ENCODE data around the gene WNK4. TPM values are rescaled to one million over a fixed set of nuclear protein-coding genes. Genes with fewer than 3 reads are reported as not detected.

The WNK4 gene
- total and polyA plus RNA-seq, 10 of the 15 experiments (the other 5 are each of a cell fraction or from before 2014, with no cell fraction given): 0.06 to 0.29 (median 0.13) TPM; not detected in 5

DNA sequence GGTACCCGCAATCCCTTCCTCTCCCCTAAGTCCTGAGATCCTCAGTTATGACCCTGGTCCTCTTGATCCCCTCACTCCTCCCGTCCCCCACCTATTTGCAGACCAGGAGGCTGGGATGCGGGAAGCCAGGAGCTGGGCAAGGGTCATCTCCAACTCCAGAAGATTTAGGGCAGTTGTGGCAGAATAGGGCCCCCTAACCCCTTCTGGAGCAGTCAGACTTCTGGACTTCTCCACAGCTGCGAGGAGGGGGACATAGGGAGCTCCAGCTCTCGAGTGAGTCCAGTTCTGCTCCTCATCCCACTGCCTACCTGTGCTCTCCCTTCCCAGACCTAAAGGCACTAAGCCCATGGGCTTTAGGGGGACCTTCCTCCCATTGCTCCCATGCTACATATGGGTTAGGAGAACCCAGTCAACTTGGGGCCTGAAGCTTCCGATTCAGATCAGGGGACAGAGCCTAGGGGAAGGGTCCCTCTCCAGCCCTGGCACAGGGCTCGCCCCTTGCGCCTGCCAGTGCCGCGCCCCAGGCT, 1.3 kb downstream of the WNK4 start:
- no peak overlapping the region for H3K27ac ChIP-seq (ENCODE audit: control insufficient read depth, insufficient read depth)
- no peak overlapping the region for H3K4me3 ChIP-seq

More for the DNA sequence above, 1.3 kb downstream of the WNK4 start:
- H3K4me2 ChIP-seq (ENCODE audit: control insufficient read depth, insufficient read depth): no peak overlapping the region
- ATAC-seq (no peak; the same call in 2 of the 3 replicates), DNase-seq (ENCODE audit: low read depth, low spot score) (no peak), FAIRE-seq (no peak)
- intact Hi-C loops (cut with micrococcal nuclease; ENCODE audit: unreplicated experiment) (no loop called here), in situ Hi-C loops (cut with MboI) (no loop called here)
- peaks cover 7 to 21% of the 10 kb centered on the region in 2 experiments for H3K27me3 ChIP-seq (replicated peaks in 1 of 2; ENCODE audit: control insufficient read depth in 2 of 2, insufficient read depth in 2 of 2, low read length in 1 of 2)
- H4K20me1 ChIP-seq (ENCODE audit: control insufficient read depth, insufficient read depth): no peaks in the 10 kb centered on the region; the same call in 1 of the 2 replicates
- H3K9me3 ChIP-seq (replicated peaks; ENCODE audit: control insufficient read depth, insufficient read depth, low read length): no peaks in the 10 kb centered on the region; the same call in 2 of the 3 replicates
- TF ChIP-seq BACH1 (IDR thresholded peaks at IDR 0.05; ENCODE audit: borderline replicate concordance) (no peak), YBX1 (IDR thresholded peaks at IDR 0.05) (no peak), SUZ12 (IDR thresholded peaks at IDR 0.05; ENCODE audit: unreplicated experiment) (no peak), POLR2AphosphoS2 (IDR thresholded peaks at IDR 0.05; ENCODE audit: low read depth, low read length) (no peak), BMI1 (IDR thresholded peaks at IDR 0.05; ENCODE audit: borderline replicate concordance) (no peak), CREB1 (IDR thresholded peaks at IDR 0.05; ENCODE audit: low read depth) (no peak), SMAD1 (IDR thresholded peaks at IDR 0.05; ENCODE audit: low read depth, partially characterized antibody) (no peak)
- TF ChIP-seq, protein P1, sequence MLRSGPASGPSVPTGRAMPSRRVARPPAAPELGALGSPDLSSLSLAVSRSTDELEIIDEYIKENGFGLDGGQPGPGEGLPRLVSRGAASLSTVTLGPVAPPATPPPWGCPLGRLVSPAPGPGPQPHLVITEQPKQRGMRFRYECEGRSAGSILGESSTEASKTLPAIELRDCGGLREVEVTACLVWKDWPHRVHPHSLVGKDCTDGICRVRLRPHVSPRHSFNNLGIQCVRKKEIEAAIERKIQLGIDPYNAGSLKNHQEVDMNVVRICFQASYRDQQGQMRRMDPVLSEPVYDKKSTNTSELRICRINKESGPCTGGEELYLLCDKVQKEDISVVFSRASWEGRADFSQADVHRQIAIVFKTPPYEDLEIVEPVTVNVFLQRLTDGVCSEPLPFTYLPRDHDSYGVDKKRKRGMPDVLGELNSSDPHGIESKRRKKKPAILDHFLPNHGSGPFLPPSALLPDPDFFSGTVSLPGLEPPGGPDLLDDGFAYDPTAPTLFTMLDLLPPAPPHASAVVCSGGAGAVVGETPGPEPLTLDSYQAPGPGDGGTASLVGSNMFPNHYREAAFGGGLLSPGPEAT (IDR thresholded peaks at IDR 0.05; ENCODE audit: low read depth): no peak
- TF ChIP-seq, protein P2, sequence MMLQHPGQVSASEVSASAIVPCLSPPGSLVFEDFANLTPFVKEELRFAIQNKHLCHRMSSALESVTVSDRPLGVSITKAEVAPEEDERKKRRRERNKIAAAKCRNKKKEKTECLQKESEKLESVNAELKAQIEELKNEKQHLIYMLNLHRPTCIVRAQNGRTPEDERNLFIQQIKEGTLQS (IDR thresholded peaks at IDR 0.05; ENCODE audit: borderline replicate concordance, extremely low read depth, low read depth, low read length): no peak
- TF ChIP-seq, protein P3, sequence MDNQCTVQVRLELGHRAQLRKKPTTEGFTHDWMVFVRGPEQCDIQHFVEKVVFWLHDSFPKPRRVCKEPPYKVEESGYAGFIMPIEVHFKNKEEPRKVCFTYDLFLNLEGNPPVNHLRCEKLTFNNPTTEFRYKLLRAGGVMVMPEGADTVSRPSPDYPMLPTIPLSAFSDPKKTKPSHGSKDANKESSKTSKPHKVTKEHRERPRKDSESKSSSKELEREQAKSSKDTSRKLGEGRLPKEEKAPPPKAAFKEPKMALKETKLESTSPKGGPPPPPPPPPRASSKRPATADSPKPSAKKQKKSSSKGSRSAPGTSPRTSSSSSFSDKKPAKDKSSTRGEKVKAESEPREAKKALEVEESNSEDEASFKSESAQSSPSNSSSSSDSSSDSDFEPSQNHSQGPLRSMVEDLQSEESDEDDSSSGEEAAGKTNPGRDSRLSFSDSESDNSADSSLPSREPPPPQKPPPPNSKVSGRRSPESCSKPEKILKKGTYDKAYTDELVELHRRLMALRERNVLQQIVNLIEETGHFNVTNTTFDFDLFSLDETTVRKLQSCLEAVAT (IDR thresholded peaks at IDR 0.05): no peak
- POLR2A ChIA-PET: interaction anchor here (0.5 kb wide), 1 partner anchor 162 kb away, joined by 5 read pairs; no protein-coding TSS in a partner anchor
- no TSS peak for BruUV-seq (replicated peaks)
- H3K36me3 ChIP-seq (ENCODE audit: control insufficient read depth in 2 of 2, insufficient read depth in 2 of 2, low read length in 1 of 2): peaks cover 5 to 7% of the 10 kb centered on the region in 2 experiments; a peak in 3 of 4 replicates
- CTCF ChIA-PET: no interaction called here
- H3K4me1 ChIP-seq (ENCODE audit: control insufficient read depth, insufficient read depth, low read length): no peaks in the 10 kb centered on the region
- SMC1A ChIA-PET (ENCODE audit: uncharacterized antibody, unreplicated experiment): no interaction called here
- RAD21 ChIA-PET (ENCODE audit: unreplicated experiment): no interaction called here
- no peak overlapping the region for H2AFZ ChIP-seq (ENCODE audit: control insufficient read depth, low read depth, low read length)
- no peaks in the 10 kb centered on the region for H3K79me2 ChIP-seq (ENCODE audit: control insufficient read depth, insufficient read depth, low read length)
- no peak overlapping the region for H3K9ac ChIP-seq (ENCODE audit: control insufficient read depth, insufficient read depth, low read length)
- 63% methylated on average over 10 of the region's 10 CpGs for WGBS (ENCODE audit: insufficient coverage, insufficient replicate concordance, low lambda C conversion rate, missing lambda C conversion rate)

Data from GM12878 (cell line).